GM19452 (cell line): ENCODE measurements around the gene COLEC11.
"Not testable (repeated sequence)": the region's sequence is repeated elsewhere in the genome, so short reads cannot be mapped to it uniquely, and the experiment has no call there.

Source experiments
- ATAC-seq: cut with Tn5 transposase; IDR thresholded peaks from one replicate; pipeline ENCODE4 v1.9.1; 2021; ENCODE audit not compliant: unreplicated experiment

The COLEC11 gene

GRCh38 chr2:3594493-3595281 lies at the start of gene COLEC11:
Gene COLEC11, plus strand, starts transcription at chr2:3595112. Its CDS starts 9,229 bp downstream, at chr2:3604341.
- no peak for ATAC-seq

- no peak for ATAC-seq
Observed at GRCh38 chr2:3545788-3546478, 49.0 kb upstream of the COLEC11 start.

- ATAC-seq: no peak
Observed at GRCh38 chr2:3547915-3548314, 47.0 kb upstream of the COLEC11 start.

GRCh38 chr2:3553946-3554345 lies 41.0 kb upstream of the COLEC11 start:
- ATAC-seq: no peak

- peak; percentile 33 for ATAC-seq
Observed at GRCh38 chr2:3557639-3558204, 37.2 kb upstream of the COLEC11 start.

- ATAC-seq: peak; percentile 95
Observed at GRCh38 chr2:3558205-3559014, 36.5 kb upstream of the COLEC11 start, which contains the start of gene RNASEH1. Gene RNASEH1, minus strand, starts transcription at chr2:3558333. Its CDS starts 73 bp downstream, at chr2:3558260.

GRCh38 chr2:3563521-3563976 lies 31.4 kb upstream of the COLEC11 start:
- peak; percentile 51 for ATAC-seq

- no peak for ATAC-seq
Observed at GRCh38 chr2:3565117-3565516, 29.8 kb upstream of the COLEC11 start.

- no peak for ATAC-seq
Observed at GRCh38 chr2:3566806-3567205, 28.1 kb upstream of the COLEC11 start.

- not testable (repeated sequence) for ATAC-seq
Observed at GRCh38 chr2:3569656-3570055, 25.3 kb upstream of the COLEC11 start.

- ATAC-seq: no peak
Observed at GRCh38 chr2:3571284-3571683, 23.6 kb upstream of the COLEC11 start.

GRCh38 chr2:3572620-3573019 lies 22.3 kb upstream of the COLEC11 start:
- ATAC-seq: no peak

- no peak for ATAC-seq
Observed at GRCh38 chr2:3574155-3574554, 20.8 kb upstream of the COLEC11 start.

- peak; percentile 30 for ATAC-seq
Observed at GRCh38 chr2:3575534-3576262, 19.2 kb upstream of the COLEC11 start.

- ATAC-seq: not testable (repeated sequence)
Observed at GRCh38 chr2:3576263-3576630, 18.7 kb upstream of the COLEC11 start.

- no peak for ATAC-seq
Observed at GRCh38 chr2:3578987-3579386, 15.9 kb upstream of the COLEC11 start.

GRCh38 chr2:3580449-3580848 lies 14.5 kb upstream of the COLEC11 start:
- no peak for ATAC-seq

- no peak for ATAC-seq
Observed at GRCh38 chr2:3581367-3582262, 13.3 kb upstream of the COLEC11 start.

GRCh38 chr2:3584076-3584475 lies 10.8 kb upstream of the COLEC11 start:
- no peak for ATAC-seq
